HG03571 (cell line): Measurements from ENCODE around the gene UBASH3B.
"Not testable (repeated sequence)": the region's sequence is repeated elsewhere in the genome, so short reads cannot be mapped to it uniquely, and the experiment has no call there.

Experiments used
- ATAC-seq: cut with Tn5 transposase; IDR thresholded peaks from one replicate; pipeline ENCODE4 v1.9.1; 2021; ENCODE audit not compliant: unreplicated experiment

The UBASH3B gene

GRCh38 chr11:122730694-122731093 is 75.2 kb downstream of the UBASH3B start:
- ATAC-seq = not testable (repeated sequence)

GRCh38 chr11:122731500-122731913 is 76.0 kb downstream of the UBASH3B start:
- no peak for ATAC-seq

- no peak for ATAC-seq
Measured at GRCh38 chr11:122732342-122733315, 77.1 kb downstream of the UBASH3B start.

GRCh38 chr11:122733318-122733717 is 77.8 kb downstream of the UBASH3B start:
- no peak for ATAC-seq

GRCh38 chr11:122734848-122735496 is 79.5 kb downstream of the UBASH3B start:
- ATAC-seq = no peak

GRCh38 chr11:122737951-122738693 is 82.6 kb downstream of the UBASH3B start:
- ATAC-seq = no peak

- no peak for ATAC-seq
Measured at GRCh38 chr11:122741613-122742300, 86.2 kb downstream of the UBASH3B start.

- ATAC-seq = no peak
Measured at GRCh38 chr11:122742301-122743018, 86.9 kb downstream of the UBASH3B start.

GRCh38 chr11:122743097-122743741 is 87.7 kb downstream of the UBASH3B start:
- no peak for ATAC-seq

- ATAC-seq = peak; percentile 39
Measured at GRCh38 chr11:122743949-122744348, 88.4 kb downstream of the UBASH3B start.

- ATAC-seq = no peak
Measured at GRCh38 chr11:122744357-122744756, 88.8 kb downstream of the UBASH3B start.

GRCh38 chr11:122745111-122745510 is 89.6 kb downstream of the UBASH3B start:
- ATAC-seq = no peak

- ATAC-seq = peak; percentile 80
Measured at GRCh38 chr11:122746050-122746478, 90.5 kb downstream of the UBASH3B start.

- ATAC-seq = no peak
Measured at GRCh38 chr11:122746611-122747244, 91.2 kb downstream of the UBASH3B start.

- no peak for ATAC-seq
Measured at GRCh38 chr11:122747351-122747781, 91.8 kb downstream of the UBASH3B start.

GRCh38 chr11:122749005-122749687 is 93.6 kb downstream of the UBASH3B start:
- peak; percentile 80 for ATAC-seq

- no peak for ATAC-seq
Measured at GRCh38 chr11:122750049-122750448, 94.5 kb downstream of the UBASH3B start.

- no peak for ATAC-seq
Measured at GRCh38 chr11:122751292-122752070, 96.0 kb downstream of the UBASH3B start.
